Measurements from ENCODE around the gene CDC42BPA.
"Not testable (repeated sequence)": the region's sequence is repeated elsewhere in the genome, so short reads cannot be mapped to it uniquely, and the experiment has no call there.

Gene CDC42BPA

GRCh38 chr1:227308367-227309336, 9.6 kb downstream of the CDC42BPA start:
- DNase-seq = no peak

DNA sequence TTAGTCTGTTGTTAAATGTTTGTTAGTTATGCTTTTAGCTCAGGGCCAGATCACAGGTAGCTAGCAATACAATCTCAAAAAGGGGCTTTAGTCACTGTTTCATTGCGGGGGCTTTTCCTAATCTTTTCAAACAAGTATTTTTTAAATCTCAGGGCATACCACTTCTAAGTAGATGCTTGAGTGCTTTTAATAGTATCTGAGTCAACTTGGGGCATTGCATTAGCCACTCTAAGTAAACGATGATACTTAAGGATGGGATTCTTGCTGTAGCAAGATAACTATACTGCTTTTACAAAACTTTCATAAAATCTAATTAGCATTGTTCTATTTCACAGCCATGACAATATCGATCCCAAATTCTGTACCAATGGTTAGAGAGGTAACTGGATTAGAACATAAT, 11.6 kb downstream of the CDC42BPA start:
- DNase-seq = no peak

DNA sequence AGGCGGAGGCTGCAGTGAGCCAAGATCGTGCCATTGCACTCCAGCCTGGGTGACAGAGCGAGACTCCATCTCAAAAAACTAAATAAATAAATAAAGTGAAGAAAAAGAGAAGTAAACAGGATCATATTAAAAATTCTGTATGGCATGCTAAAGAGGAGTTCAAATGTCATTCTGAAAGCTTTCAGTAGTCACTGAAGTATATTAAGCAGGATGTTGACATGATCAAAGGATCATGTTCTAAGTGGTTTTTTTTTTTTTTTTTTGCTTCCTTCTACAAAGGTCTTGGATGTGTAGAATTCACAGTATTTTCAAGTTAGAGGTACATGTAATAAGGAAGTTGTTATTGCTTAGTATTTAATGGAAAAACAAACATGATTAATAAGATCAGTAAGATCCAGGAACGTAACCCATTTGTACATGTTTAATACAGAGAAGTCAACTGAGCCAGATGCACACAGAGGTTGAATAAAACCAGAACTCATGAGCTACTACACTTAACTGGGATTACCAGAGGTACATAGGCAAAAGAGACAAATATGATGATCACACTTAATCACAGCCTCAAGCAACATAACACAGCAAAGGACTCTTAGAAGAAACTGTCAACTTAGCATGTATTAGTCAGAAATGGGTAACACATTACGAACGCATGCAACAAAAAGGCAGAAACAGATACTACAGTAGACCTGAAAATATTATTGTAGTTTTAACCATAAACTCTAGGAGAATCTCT, 12.2 kb downstream of the CDC42BPA start:
- no peak for DNase-seq

GRCh38 chr1:227304665-227305064, 13.6 kb downstream of the CDC42BPA start:
- no peak for DNase-seq

DNA sequence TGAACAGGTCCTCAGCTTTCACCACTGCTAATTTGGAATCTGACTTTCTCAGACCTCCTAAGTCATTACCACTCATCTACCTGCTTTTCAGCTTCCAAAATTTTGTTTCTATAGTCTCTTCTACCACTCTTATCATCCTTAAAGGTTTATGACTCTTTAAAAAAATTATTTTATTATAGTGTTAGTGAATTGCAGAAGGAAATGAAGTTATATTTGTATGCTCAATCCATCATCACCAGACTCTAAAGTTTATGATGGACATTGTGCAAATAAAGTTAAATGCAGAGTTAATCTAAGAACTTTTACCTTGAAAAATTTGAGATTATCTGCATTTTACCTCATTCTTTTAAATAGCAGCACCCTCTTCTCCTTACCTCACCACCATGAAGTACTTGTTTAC, 14.6 kb downstream of the CDC42BPA start:
- no peak for DNase-seq

DNA sequence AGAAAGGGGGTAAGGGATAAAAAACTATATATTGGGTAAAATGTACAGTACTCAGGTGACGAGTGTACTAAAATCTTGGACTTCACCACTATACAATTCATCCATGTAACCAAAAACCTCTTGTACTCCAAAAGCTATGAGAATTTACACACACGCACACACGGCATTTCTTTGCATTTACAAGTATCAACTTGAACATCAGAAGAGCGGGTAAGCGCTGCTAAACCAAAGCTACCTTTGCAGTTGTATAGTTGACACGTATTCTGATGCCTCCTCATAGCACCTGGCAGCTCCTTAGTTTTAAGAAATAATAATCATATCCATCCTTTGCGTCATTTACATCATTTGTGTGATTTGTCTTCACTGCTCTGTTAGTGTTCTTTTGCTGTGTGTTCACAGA, 17.6 kb downstream of the CDC42BPA start:
- DNase-seq = no peak

- DNase-seq = no peak
These were observed 18.6 kb downstream of the CDC42BPA start for GRCh38 chr1:227299688-227300087.

DNA sequence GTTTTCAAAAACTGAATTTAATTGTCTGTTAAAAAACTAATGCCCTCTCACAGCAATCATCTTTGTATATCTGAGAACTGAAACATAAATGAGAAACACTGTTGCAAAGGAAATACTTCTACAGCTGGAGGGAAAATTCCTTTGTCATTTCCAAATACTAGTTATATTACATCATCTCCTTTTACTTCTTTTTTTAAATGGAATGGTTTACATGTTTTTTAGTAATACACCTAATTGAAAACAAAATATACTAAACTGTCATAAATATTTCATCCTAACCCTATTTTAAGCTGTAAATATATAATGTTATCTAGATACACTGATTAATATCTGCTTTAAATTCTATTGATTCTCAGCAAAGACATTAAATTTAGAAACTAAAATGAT, 19.1 kb downstream of the CDC42BPA start:
- no peak for DNase-seq

GRCh38 chr1:227298512-227299240, 19.6 kb downstream of the CDC42BPA start:
- no peak for DNase-seq

GRCh38 chr1:227297073-227297793, 21.1 kb downstream of the CDC42BPA start:
- DNase-seq = no peak

DNA sequence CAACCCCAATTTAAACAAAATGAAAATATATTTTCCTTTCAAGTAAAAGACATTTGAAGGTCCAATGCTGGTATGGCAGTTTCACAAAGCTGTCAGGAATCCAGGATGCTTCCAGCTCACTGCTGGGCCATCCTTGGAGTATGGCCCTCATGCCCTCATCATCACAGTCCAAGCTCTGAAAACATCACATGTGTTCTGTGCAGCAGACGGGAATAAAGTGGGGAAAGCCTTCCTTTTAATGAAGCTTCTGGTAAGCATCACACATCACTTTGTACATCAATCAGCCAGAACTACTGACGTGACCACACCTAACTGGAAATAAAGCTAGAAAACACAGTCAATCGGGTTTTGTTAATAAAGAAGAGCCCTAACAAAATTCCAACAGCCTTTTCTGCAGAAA, 22.7 kb downstream of the CDC42BPA start:
- DNase-seq = no peak

GRCh38 chr1:227285745-227286144, 32.5 kb downstream of the CDC42BPA start:
- no peak for DNase-seq

- no peak for DNase-seq
These were observed 36.9 kb downstream of the CDC42BPA start for GRCh38 chr1:227281371-227281770.

GRCh38 chr1:227280836-227281235, 37.5 kb downstream of the CDC42BPA start:
- no peak for DNase-seq

GRCh38 chr1:227276156-227276693, 42.1 kb downstream of the CDC42BPA start:
- not testable (repeated sequence) for DNase-seq

- no peak for DNase-seq
These were observed 44.7 kb downstream of the CDC42BPA start for GRCh38 chr1:227273557-227273956.

- DNase-seq = no peak
These were observed 45.9 kb downstream of the CDC42BPA start for GRCh38 chr1:227272428-227272827.

DNA sequence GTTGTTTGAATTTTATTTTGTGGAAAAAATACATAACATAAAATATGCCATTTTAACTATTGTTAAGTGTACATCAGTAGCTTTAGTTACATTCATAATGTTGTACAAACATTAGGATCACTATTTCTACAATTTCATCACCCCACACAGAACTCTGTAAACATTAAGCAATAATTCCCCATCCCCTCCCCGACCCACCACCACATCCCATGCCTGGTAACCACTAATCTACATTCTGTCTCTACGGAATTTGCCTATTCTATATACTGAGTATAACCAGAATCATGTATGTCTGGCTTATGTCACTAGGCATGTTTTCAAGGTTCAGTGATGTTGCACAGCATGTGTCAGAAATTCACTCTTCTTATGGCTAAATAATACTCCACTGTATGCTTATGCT, 47.7 kb downstream of the CDC42BPA start:
- DNase-seq = no peak

GRCh38 chr1:227268943-227269342, 49.3 kb downstream of the CDC42BPA start:
- no peak for DNase-seq

GRCh38 chr1:227265891-227266290, 52.4 kb downstream of the CDC42BPA start:
- DNase-seq = no peak

- no peak for DNase-seq
These were observed 54.4 kb downstream of the CDC42BPA start for GRCh38 chr1:227263869-227264268.

GRCh38 chr1:227261501-227261900, 56.8 kb downstream of the CDC42BPA start:
- DNase-seq = no peak

Measured in activated effector memory CD4-positive, alpha-beta T cell treated with anti-CD3 and anti-CD28 coated beads, Interleukin-2, amount 50 U/mL, for 16 hours (primary cell).